ENCODE results near the gene BCL2L15. TPM values are rescaled to one million over a fixed set of nuclear protein-coding genes. Genes with fewer than 3 reads are reported as not detected.

BCL2L15 gene
- total RNA-seq, 1 experiment from 2014 or later = 1.1 TPM

DNA sequence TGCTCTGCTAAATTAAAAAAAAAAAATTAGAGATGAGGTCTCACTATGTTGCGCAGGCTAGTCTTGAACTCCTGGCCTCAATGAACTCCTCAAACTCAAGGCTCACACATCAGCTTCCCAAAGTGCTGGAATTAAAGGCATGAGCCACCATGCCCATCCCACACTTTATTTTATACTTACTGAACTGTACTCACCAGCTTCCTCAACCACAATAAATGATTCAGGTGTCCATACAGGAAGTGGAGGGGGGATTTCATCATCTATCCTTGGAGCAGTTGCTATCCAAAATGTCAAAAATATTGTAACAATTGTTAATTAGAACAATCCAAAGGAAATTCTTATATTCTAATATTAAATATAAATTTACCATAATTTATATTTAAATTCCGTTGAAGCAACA lies 52.7 kb downstream of the BCL2L15 start:
- TF ChIP-seq, protein P1, sequence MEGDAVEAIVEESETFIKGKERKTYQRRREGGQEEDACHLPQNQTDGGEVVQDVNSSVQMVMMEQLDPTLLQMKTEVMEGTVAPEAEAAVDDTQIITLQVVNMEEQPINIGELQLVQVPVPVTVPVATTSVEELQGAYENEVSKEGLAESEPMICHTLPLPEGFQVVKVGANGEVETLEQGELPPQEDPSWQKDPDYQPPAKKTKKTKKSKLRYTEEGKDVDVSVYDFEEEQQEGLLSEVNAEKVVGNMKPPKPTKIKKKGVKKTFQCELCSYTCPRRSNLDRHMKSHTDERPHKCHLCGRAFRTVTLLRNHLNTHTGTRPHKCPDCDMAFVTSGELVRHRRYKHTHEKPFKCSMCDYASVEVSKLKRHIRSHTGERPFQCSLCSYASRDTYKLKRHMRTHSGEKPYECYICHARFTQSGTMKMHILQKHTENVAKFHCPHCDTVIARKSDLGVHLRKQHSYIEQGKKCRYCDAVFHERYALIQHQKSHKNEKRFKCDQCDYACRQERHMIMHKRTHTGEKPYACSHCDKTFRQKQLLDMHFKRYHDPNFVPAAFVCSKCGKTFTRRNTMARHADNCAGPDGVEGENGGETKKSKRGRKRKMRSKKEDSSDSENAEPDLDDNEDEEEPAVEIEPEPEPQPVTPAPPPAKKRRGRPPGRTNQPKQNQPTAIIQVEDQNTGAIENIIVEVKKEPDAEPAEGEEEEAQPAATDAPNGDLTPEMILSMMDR (conservative IDR thresholded peaks at IDR 0.05; ENCODE audit: low read depth, low read length) = no peak
- no peak for TF ChIP-seq EZH2 (IDR thresholded peaks at IDR 0.05; ENCODE audit: borderline replicate concordance, low read depth, low read length, poor library complexity, severe bottlenecking)
- no peaks in the 10 kb centered on the region for H3K27me3 ChIP-seq (replicated peaks; ENCODE audit: insufficient read depth, low read depth, low read length, poor library complexity)
- DNase-seq (ENCODE audit: low spot score) = no peak
- BruUV-seq (replicated peaks) = no TSS peak
- H3K9me3 ChIP-seq (ENCODE audit: low read depth, low read length, poor library complexity, severe bottlenecking) = no peaks in the 10 kb centered on the region
- peaks cover 6% of the 10 kb centered on the region for H3K4me1 ChIP-seq (ENCODE audit: insufficient read depth, low read length, poor library complexity, severe bottlenecking)
- H3K4me3 ChIP-seq (ENCODE audit: low read depth, low read length, poor library complexity, severe bottlenecking) = no peak overlapping the region
- H3K36me3 ChIP-seq (ENCODE audit: insufficient read depth, low read length, poor library complexity, severe bottlenecking) = no peaks in the 10 kb centered on the region
- CTCF ChIA-PET = no interaction called here
- intact Hi-C loops (cut with micrococcal nuclease; ENCODE audit: unreplicated experiment) = loop anchor here (2.0 to 5.0 kb wide), 2 partner anchors 70 to 143 kb away; partner anchors contain the start of genes AP4B1, DCLRE1B and OLFML3
- POLR2A ChIA-PET (ENCODE audit: low non-redundant PET) = no interaction called here
- no peak overlapping the region for H3K27ac ChIP-seq (ENCODE audit: low read depth, low read length, poor library complexity, severe bottlenecking)

Other genes starting within 250 kb of the BCL2L15 start
- gene PHTF1, start 128.1 kb downstream of the BCL2L15 start, total RNA-seq (2021) = 57.2 and 59.2 TPM in 2 replicates
- gene RSBN1, start 75.1 kb downstream of the BCL2L15 start, total RNA-seq (2021) = 18.3 and 18.7 TPM in 2 replicates
- 0.09 and 0.26 TPM in 2 replicates for gene PTPN22, start 15.9 kb downstream of the BCL2L15 start, total RNA-seq (2021)
- gene AP4B1, start 17.2 kb upstream of the BCL2L15 start, total RNA-seq (2021) = 42.7 and 48.9 TPM in 2 replicates
- gene DCLRE1B, start 17.7 kb upstream of the BCL2L15 start, total RNA-seq (2021) = 30.2 and 34.6 TPM in 2 replicates
- gene HIPK1, start 41.7 kb upstream of the BCL2L15 start, total RNA-seq (2021) = 71.8 and 81.3 TPM in 2 replicates
- gene OLFML3, start 91.9 kb upstream of the BCL2L15 start, total RNA-seq (2021) = 319 and 349 TPM in 2 replicates

Measured in A673 (cell line).